Activated CD4-positive, alpha-beta memory T cell treated with anti-CD3 and anti-CD28 coated beads for 36 hours (primary cell): Measurements from ENCODE around the gene RPL23. TPM values are rescaled to one million over a fixed set of nuclear protein-coding genes. Genes with fewer than 3 reads are reported as not detected.

Source experiments
- CTCF ChIA-PET: fragments of 350-600 bp; sonication (Branson Sonifier 250); formaldehyde crosslinking; loops from one replicate; lab custom pipeline; 2021; ENCODE audit warnings: antibody characterized with exemption, inconsistent platforms; lab: Charles Lee
- POLR2A ChIA-PET: fragments of 350-600 bp; sonication (Branson Sonifier 250); formaldehyde crosslinking; loops from one replicate; lab custom pipeline; 2021; ENCODE audit warnings: antibody characterized with exemption; lab: Charles Lee
- DNase-seq: peaks from one replicate; pipeline ENCODE4 v3.0.0-alpha.2; 2020
- H3K27ac Mint-ChIP-seq: one replicate; pipeline ENCODE4 v1.8.0; 2021; ENCODE audit warnings: mixed read lengths
- H3K27me3 Mint-ChIP-seq: one replicate; pipeline ENCODE4 v1.8.0; 2021; ENCODE audit warnings: mixed read lengths
- H3K36me3 Mint-ChIP-seq: one replicate; pipeline ENCODE4 v1.8.0; 2021; ENCODE audit warnings: mixed read lengths
- H3K4me1 Mint-ChIP-seq: one replicate; pipeline ENCODE4 v1.8.0; 2021; ENCODE audit warnings: low read depth, mixed read lengths
- H3K4me3 Mint-ChIP-seq: one replicate; pipeline ENCODE4 v1.8.0; 2021; ENCODE audit warnings: mild to moderate bottlenecking, mixed read lengths
- H3K9me3 Mint-ChIP-seq: one replicate; pipeline ENCODE4 v1.8.0; 2021; ENCODE audit warnings: mixed read lengths
- intact Hi-C: fragments of 100-400 bp; cut with micrococcal nuclease; formaldehyde crosslinking; loops from one replicate; pipeline ENCODE4 v1.15.1; 2023
- total RNA-seq, 2 experiments: library from RNA; stranded (reverse); gene quantifications; one replicate each; pipeline ENCODE4 v1.2.3, GENCODE V29; 2021

RPL23 gene
- total RNA-seq, 2 experiments from 2014 or later, result 1,774 to 1,791 TPM

- Mint-ChIP-seq H3K4me1 (peaks cover 74% of the 10 kb centered on the region), H3K27ac (peak overlapping the region; percentile 95), H3K36me3 (peaks cover 17% of the 10 kb centered on the region), H3K27me3 (no peaks in the 10 kb centered on the region), H3K9me3 (no peaks in the 10 kb centered on the region), H3K4me3 (peak overlapping the region; percentile 95)
- intact Hi-C loops, result loop anchor here (1.0 to 5.0 kb wide), 2 partner anchors 8 to 94 kb away; partner anchors contain the start of gene FBXO47
- ChIA-PET POLR2A (interaction anchor here (3.8 to 7.1 kb wide), 2 partner anchors 22 to 26 kb away, joined by 31 to 97 read pairs; partner anchors contain the start of gene RPL23), CTCF (interaction anchor here (1.2 to 4.7 kb wide), 5 partner anchors 9 to 53 kb away, joined by 3 to 24 read pairs (median 7); partner anchors contain the start of gene LASP1NB)
- DNase-seq, result no peak
Measured at GRCh38 chr17:38872671-38873385, 19.3 kb upstream of the RPL23 start.

- H3K4me3 Mint-ChIP-seq, result peak overlapping the region; percentile 95
- peaks cover 2% of the 10 kb centered on the region for H3K27me3 Mint-ChIP-seq
- no peaks in the 10 kb centered on the region for H3K9me3 Mint-ChIP-seq
- peaks cover 72% of the 10 kb centered on the region for H3K4me1 Mint-ChIP-seq
- ChIA-PET POLR2A (interaction anchor here (1.2 to 7.1 kb wide), 5 partner anchors 14 to 54 kb away, joined by 3 to 97 read pairs (median 6); partner anchors contain the start of gene RPL23), CTCF (interaction anchor here (1.2 to 4.7 kb wide), 7 partner anchors 10 to 328 kb away, joined by 3 to 24 read pairs (median 9); partner anchors contain the start of genes LASP1NB, RPL19 and RPL23)
- H3K27ac Mint-ChIP-seq, result peak overlapping the region; percentile 95
- peaks cover 19% of the 10 kb centered on the region for H3K36me3 Mint-ChIP-seq
- no peak for DNase-seq
- intact Hi-C loops, result loop anchor here (1.0 to 5.0 kb wide), 2 partner anchors 9 to 95 kb away; partner anchors contain the start of gene FBXO47
Measured at GRCh38 chr17:38872027-38872511, 18.5 kb upstream of the RPL23 start.

- peaks cover 19% of the 10 kb centered on the region for H3K36me3 Mint-ChIP-seq
- peak overlapping the region; percentile 95 for H3K27ac Mint-ChIP-seq
- intact Hi-C loops, result loop anchor here (1.0 to 5.0 kb wide), 4 partner anchors 10 to 96 kb away; partner anchors contain the start of gene FBXO47
- DNase-seq, result peak; percentile 92
- H3K4me1 Mint-ChIP-seq, result peaks cover 66% of the 10 kb centered on the region
- H3K27me3 Mint-ChIP-seq, result peaks cover 2% of the 10 kb centered on the region
- CTCF ChIA-PET, result interaction anchor here (0.6 to 4.7 kb wide), 11 partner anchors 10 to 329 kb away, joined by 3 to 24 read pairs (median 6); partner anchors contain the start of genes LASP1NB, RPL19 and RPL23
- H3K9me3 Mint-ChIP-seq, result no peaks in the 10 kb centered on the region
- H3K4me3 Mint-ChIP-seq, result peak overlapping the region; percentile 95
- POLR2A ChIA-PET, result interaction anchor here (1.2 to 7.1 kb wide), 8 partner anchors 10 to 328 kb away, joined by 3 to 97 read pairs (median 6); partner anchors contain the start of genes PSMB3, RPL19 and RPL23
Measured at GRCh38 chr17:38871247-38872015, 17.9 kb upstream of the RPL23 start.

GRCh38 chr17:38870259-38871165, 17.0 kb upstream of the RPL23 start:
- Mint-ChIP-seq H3K27me3 (peaks cover 2% of the 10 kb centered on the region), H3K27ac (peak overlapping the region; percentile 95), H3K4me3 (peak overlapping the region; percentile 95), H3K9me3 (no peaks in the 10 kb centered on the region), H3K36me3 (peaks cover 19% of the 10 kb centered on the region), H3K4me1 (peaks cover 59% of the 10 kb centered on the region)
- intact Hi-C loops, result loop anchor here (1.0 to 5.0 kb wide), 5 partner anchors 23 to 118 kb away; partner anchors contain the start of genes FBXO47, PIP4K2B and PSMB3
- DNase-seq, result peak; percentile 85
- ChIA-PET CTCF (interaction anchor here (0.6 to 4.7 kb wide), 18 partner anchors 11 to 330 kb away, joined by 3 to 24 read pairs (median 6); partner anchors contain the start of genes LASP1NB, RPL19 and RPL23), POLR2A (interaction anchor here (0.7 to 7.1 kb wide), 16 partner anchors 11 to 329 kb away, joined by 3 to 97 read pairs (median 4); partner anchors contain the start of genes MLLT6, PSMB3, RPL19 and RPL23)

- H3K36me3 Mint-ChIP-seq, result peaks cover 19% of the 10 kb centered on the region
- intact Hi-C loops, result loop anchor here (1.0 to 10.0 kb wide), 9 partner anchors 16 to 284 kb away; partner anchors contain the start of genes CWC25, FBXO47, PIP4K2B and PSMB3
- POLR2A ChIA-PET, result interaction anchor here (0.5 to 7.1 kb wide), 17 partner anchors 12 to 330 kb away, joined by 3 to 97 read pairs (median 4); partner anchors contain the start of genes CWC25, MLLT6, RPL19 and RPL23
- H3K9me3 Mint-ChIP-seq, result no peaks in the 10 kb centered on the region
- H3K4me1 Mint-ChIP-seq, result peaks cover 51% of the 10 kb centered on the region
- H3K27me3 Mint-ChIP-seq, result peaks cover 2% of the 10 kb centered on the region
- CTCF ChIA-PET, result interaction anchor here (0.6 to 4.7 kb wide), 12 partner anchors 12 to 1449 kb away, joined by 3 to 24 read pairs (median 4); partner anchors contain the start of gene RPL23
- H3K27ac Mint-ChIP-seq, result peak within 1 kb of the TSS; percentile 96
- DNase-seq, result peak; percentile 92
- peak within 1 kb of the TSS; percentile 95 for H3K4me3 Mint-ChIP-seq
Measured at GRCh38 chr17:38869526-38870258, 16.2 kb upstream of the RPL23 start, which contains the start of gene LASP1. LASP1 (plus strand) TSS chr17:38870058; CDS start chr17:38870190, 132 bp downstream.

GRCh38 chr17:38868817-38869525, 15.4 kb upstream of the RPL23 start:
- Mint-ChIP-seq H3K9me3 (no peaks in the 10 kb centered on the region), H3K36me3 (peaks cover 19% of the 10 kb centered on the region), H3K4me3 (peak overlapping the region; percentile 87), H3K27ac (peak overlapping the region; percentile 96), H3K27me3 (peaks cover 2% of the 10 kb centered on the region), H3K4me1 (peaks cover 44% of the 10 kb centered on the region)
- POLR2A ChIA-PET, result interaction anchor here (0.5 to 7.1 kb wide), 12 partner anchors 13 to 331 kb away, joined by 3 to 97 read pairs (median 5); partner anchors contain the start of genes CWC25, MLLT6, RPL19 and RPL23
- intact Hi-C loops, result loop anchor here (1.0 to 10.0 kb wide), 5 partner anchors 16 to 284 kb away; partner anchors contain the start of genes CWC25 and RPL23
- CTCF ChIA-PET, result interaction anchor here (0.8 to 4.7 kb wide), 11 partner anchors 13 to 1450 kb away, joined by 3 to 24 read pairs (median 4); partner anchors contain the start of gene RPL23
- peak; percentile 94 for DNase-seq

GRCh38 chr17:38867968-38868816, 14.7 kb upstream of the RPL23 start:
- intact Hi-C loops, result loop anchor here (10.0 kb wide), 1 partner anchor 227 kb away; no protein-coding TSS in a partner anchor
- peaks cover 36% of the 10 kb centered on the region for H3K4me1 Mint-ChIP-seq
- POLR2A ChIA-PET, result interaction anchor here (0.6 to 7.1 kb wide), 5 partner anchors 13 to 163 kb away, joined by 3 to 97 read pairs (median 5); partner anchors contain the start of genes MLLT6 and RPL23
- H3K27me3 Mint-ChIP-seq, result peaks cover 2% of the 10 kb centered on the region
- CTCF ChIA-PET, result interaction anchor here (1.1 to 1.3 kb wide), 5 partner anchors 16 to 364 kb away, joined by 3 to 6 read pairs (median 3); no protein-coding TSS in a partner anchor
- peak overlapping the region; percentile 96 for H3K27ac Mint-ChIP-seq
- peaks cover 19% of the 10 kb centered on the region for H3K36me3 Mint-ChIP-seq
- peak overlapping the region; percentile 87 for H3K4me3 Mint-ChIP-seq
- peak; percentile 34 for DNase-seq
- no peaks in the 10 kb centered on the region for H3K9me3 Mint-ChIP-seq
